Tibial artery (tissue), 4 donors: ENCODE results near the gene POLR3GL.

Source experiments
- DNase-seq, 2 donors: peaks; one replicate each; pipeline ENCODE4 v3.0.0-alpha.2; 2019
- H3K27ac ChIP-seq, 2 donors: fragments of 200-600 bp; sonication (generic) in 1 of 2; 1 replicate in 1 of 2; 2 replicates in 1 of 2; pipeline ENCODE4 v1.5.1; 2018 to 2019; ENCODE audit warnings: mild to moderate bottlenecking in 1 of 2
- H3K27me3 ChIP-seq, 2 donors: fragments of 200-600 bp; sonication (generic) in 1 of 2; one replicate each; pipeline versions ENCODE4 v1.5.1 to v1.6.0; 2016 to 2019
- H3K36me3 ChIP-seq, 3 donors: fragments of 200-600 bp; sonication (generic) in 2 of 3; one replicate each; pipeline ENCODE4 v1.5.1; 2016 to 2019; ENCODE audit warnings: mild to moderate bottlenecking in 2 of 3
- H3K4me1 ChIP-seq, 4 donors: fragments of 200-600 bp; sonication (generic) in 2 of 4; 1 replicate in 3 of 4; 2 replicates in 1 of 4; pipeline ENCODE4 v1.5.1; 2016 to 2019
- H3K4me3 ChIP-seq, 2 donors: fragments of 200-600 bp; sonication (generic) in 1 of 2; 1 replicate in 1 of 2; 2 replicates in 1 of 2; pipeline ENCODE4 v1.5.1; 2018 to 2019; ENCODE audit warnings: mild to moderate bottlenecking in 2 of 2
- H3K9me3 ChIP-seq, 3 donors: fragments of 200-600 bp; sonication (generic) in 1 of 3; one replicate each; pipeline ENCODE4 v1.5.1; 2016 to 2019
- CTCF ChIP-seq, 2 experiments: fragments of 200-600 bp in 1 of 2; fragments of 450-650 bp in 1 of 2; IDR thresholded peaks; one replicate each; pipeline ENCODE4 v1.5.1; 2017 to 2019; ENCODE audit warnings: antibody characterized with exemption in 2 of 2, mild to moderate bottlenecking in 1 of 2, moderate library complexity in 1 of 2
- intact Hi-C: fragments of 100-400 bp; cut with DNase I; formaldehyde crosslinking; loops from one replicate; pipeline ENCODE4 v1.15.0; 2023; ENCODE audit warnings: low total_unique reads

Gene POLR3GL

GRCh38 chr1:145994391-145995120 is 30.1 kb downstream of the POLR3GL start:
- intact Hi-C loops, result no loop called here
- Histone ChIP-seq H3K36me3 (peaks cover 31 to 38% (median 36%) of the 10 kb centered on the region in 3 donors), H3K27me3 (no peaks in the 10 kb centered on the region), H3K9me3 (no peaks in the 10 kb centered on the region), H3K27ac (peak overlapping the region; percentile 85 to 90), H3K4me1 (peaks cover 0 to 59% (median 44%) of the 10 kb centered on the region in 4 donors), H3K4me3 (peak overlapping the region; percentile 68 to 77)
- TF ChIP-seq CTCF (IDR thresholded peaks at IDR 0.05), result no peak
- peak; percentile 15 to 67 for DNase-seq

GRCh38 chr1:145995148-145995881 is 30.8 kb downstream of the POLR3GL start:
- Histone ChIP-seq H3K4me1 (peaks cover 0 to 66% (median 50%) of the 10 kb centered on the region in 4 donors), H3K36me3 (peaks cover 31 to 38% (median 36%) of the 10 kb centered on the region in 3 donors), H3K9me3 (no peaks in the 10 kb centered on the region), H3K27ac (peak overlapping the region; percentile 85 to 90), H3K27me3 (no peaks in the 10 kb centered on the region), H3K4me3 (peak overlapping the region; percentile 68 to 77)
- DNase-seq, result peak; percentile 13 to 33
- intact Hi-C loops, result no loop called here
- TF ChIP-seq CTCF (IDR thresholded peaks at IDR 0.05), result no peak

GRCh38 chr1:145995964-145996432 is 31.5 kb downstream of the POLR3GL start:
- H3K4me1 ChIP-seq, result peaks cover 0 to 66% (median 49%) of the 10 kb centered on the region in 4 donors
- no peaks in the 10 kb centered on the region for H3K9me3 ChIP-seq
- peak overlapping the region; percentile 68 to 77 for H3K4me3 ChIP-seq
- DNase-seq, result peak in 1 of 2 donors; percentile 64
- H3K27me3 ChIP-seq, result no peaks in the 10 kb centered on the region
- intact Hi-C loops, result no loop called here
- TF ChIP-seq CTCF (IDR thresholded peaks at IDR 0.05), result no peak
- peak overlapping the region; percentile 85 to 90 for H3K27ac ChIP-seq
- peaks cover 31 to 38% (median 36%) of the 10 kb centered on the region in 3 donors for H3K36me3 ChIP-seq

- intact Hi-C loops, result no loop called here
- Histone ChIP-seq H3K27ac (peak within 1 kb of the TSS; percentile 85 to 90), H3K4me1 (peaks cover 0 to 70% (median 50%) of the 10 kb centered on the region in 4 donors)
Observed at GRCh38 chr1:145996433-145997015, 32.0 kb downstream of the POLR3GL start, which contains the start of gene TXNIP. TXNIP (minus strand) TSS chr1:145996579; CDS start chr1:145996266, 313 bp downstream.

More at GRCh38 chr1:145996433-145997015, 32.0 kb downstream of the POLR3GL start, which contains the start of gene TXNIP:
- H3K9me3 ChIP-seq, result no peaks in the 10 kb centered on the region
- TF ChIP-seq CTCF (IDR thresholded peaks at IDR 0.05), result peak in 1 of 2 experiments; percentile 7
- H3K27me3 ChIP-seq, result no peaks in the 10 kb centered on the region
- H3K36me3 ChIP-seq, result peaks cover 31 to 38% (median 36%) of the 10 kb centered on the region in 3 donors
- DNase-seq, result peak; percentile 99 to 100
- H3K4me3 ChIP-seq, result peak within 1 kb of the TSS; percentile 68 to 77
